ENCODE results near the gene RALGDS. TPM values are rescaled to one million over a fixed set of nuclear protein-coding genes. Genes with fewer than 3 reads are reported as not detected.

Gene RALGDS
- total RNA-seq, 4 donors from 2014 or later, result 26.0 to 95.1 (median 38.9) TPM

DNA sequence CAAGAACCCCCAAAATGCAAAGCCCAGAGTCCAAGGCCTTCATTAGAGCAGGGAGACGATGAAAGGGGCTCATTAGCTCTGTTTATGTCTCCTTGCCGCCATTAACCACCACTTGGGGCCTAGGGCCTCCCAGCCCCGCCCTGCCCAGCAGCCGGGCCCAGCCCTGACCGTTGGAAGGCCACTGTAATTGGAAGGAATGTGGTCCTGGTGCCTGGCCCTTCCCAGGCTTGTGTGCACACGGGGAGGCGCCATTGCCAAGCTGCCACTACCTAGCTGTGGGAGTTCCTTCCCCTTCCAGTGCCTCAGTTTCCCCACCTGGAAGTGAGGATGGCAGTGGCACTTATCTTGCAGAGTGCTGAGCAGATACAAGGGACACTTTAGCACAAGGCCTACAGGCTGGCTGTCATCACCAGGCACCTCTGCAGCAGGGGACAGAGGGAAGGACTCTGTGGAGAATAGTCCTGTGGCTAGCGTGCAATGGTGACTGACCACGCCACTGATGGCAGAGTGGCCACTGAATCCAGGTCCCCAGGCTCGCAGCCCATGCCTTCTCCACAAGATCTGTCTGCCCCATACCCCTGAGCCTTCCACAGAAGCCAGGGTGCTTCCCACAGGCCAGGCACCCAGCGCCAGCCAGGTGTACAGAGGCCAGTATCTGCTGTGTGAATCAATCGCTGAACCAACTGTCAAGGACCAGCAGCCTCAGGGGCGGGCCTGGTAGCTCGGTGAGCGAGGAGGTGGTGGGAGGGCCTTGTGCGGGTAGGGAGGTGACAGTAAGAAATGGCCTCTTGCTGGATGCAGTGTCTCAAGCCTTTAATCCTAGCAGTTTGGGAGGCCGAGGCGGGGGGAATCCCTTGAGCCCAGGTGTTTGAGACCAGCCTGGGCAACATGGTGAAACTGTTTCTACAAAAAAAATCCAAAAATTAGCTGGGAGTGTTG lies 21.9 kb upstream of the RALGDS start:
- TF ChIP-seq, protein P1, sequence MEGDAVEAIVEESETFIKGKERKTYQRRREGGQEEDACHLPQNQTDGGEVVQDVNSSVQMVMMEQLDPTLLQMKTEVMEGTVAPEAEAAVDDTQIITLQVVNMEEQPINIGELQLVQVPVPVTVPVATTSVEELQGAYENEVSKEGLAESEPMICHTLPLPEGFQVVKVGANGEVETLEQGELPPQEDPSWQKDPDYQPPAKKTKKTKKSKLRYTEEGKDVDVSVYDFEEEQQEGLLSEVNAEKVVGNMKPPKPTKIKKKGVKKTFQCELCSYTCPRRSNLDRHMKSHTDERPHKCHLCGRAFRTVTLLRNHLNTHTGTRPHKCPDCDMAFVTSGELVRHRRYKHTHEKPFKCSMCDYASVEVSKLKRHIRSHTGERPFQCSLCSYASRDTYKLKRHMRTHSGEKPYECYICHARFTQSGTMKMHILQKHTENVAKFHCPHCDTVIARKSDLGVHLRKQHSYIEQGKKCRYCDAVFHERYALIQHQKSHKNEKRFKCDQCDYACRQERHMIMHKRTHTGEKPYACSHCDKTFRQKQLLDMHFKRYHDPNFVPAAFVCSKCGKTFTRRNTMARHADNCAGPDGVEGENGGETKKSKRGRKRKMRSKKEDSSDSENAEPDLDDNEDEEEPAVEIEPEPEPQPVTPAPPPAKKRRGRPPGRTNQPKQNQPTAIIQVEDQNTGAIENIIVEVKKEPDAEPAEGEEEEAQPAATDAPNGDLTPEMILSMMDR (IDR thresholded peaks at IDR 0.05; ENCODE audit: low read depth), result no peak

DNA sequence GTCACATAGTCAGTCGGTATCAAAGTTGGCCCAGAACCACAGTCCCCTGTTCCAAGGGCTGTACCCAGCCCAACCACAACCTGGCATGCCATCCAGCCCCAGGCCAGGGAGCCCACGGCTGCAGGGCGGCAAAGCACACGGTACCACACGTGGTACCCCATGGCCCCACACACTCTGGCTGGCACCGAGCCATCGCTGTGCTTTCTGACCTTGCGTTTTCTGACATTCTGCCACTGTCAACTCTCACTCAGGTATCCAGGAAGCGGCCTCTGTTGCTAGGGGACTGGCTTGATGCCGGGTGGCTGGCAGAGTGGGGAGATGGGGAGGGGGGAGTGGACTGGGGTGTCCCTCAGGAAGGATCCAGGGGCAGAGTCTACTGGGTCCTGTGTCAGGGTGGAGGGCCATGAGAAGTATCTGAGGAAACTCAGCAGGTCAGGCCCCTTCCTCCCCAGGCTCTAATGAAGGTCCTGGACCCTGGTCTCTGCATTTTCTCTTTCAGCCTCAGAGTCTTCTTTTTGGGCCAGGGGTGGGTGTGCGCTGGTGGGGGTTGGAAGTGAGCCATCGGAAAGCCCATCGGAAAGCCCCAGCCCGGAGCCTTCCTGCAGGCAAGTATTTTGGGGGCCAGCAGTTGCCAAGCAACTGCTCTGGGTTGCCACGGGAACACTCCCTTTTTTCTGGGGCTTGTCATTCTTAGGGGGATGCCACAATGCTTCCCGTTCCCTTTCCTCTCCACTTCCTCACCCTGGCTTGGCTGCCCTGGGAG lies 21.0 kb upstream of the RALGDS start:
- TF ChIP-seq, protein P1 (IDR thresholded peaks at IDR 0.05; ENCODE audit: low read depth), result no peak

DNA sequence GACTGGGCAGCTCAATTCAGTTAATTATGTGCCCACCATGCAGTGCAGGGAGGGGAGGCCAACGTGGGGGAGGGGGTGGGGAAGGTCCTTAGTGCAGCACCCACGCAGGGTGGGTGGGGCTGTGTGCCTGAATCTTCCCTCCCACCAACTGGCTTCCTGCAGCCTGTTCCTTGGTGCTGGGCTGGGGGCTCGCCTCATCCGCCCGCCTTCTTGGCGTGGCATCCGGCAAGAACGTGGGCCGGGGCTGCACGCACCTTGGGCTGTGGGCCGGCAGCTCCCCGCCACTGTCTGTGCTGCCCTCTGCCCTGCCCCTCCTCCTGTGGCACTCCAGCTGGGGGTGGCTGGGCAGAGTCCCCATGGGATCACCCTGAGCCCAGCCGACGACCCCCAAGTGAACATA lies 19.6 kb upstream of the RALGDS start:
- TF ChIP-seq, protein P1 (IDR thresholded peaks at IDR 0.05; ENCODE audit: low read depth), result no peak

DNA sequence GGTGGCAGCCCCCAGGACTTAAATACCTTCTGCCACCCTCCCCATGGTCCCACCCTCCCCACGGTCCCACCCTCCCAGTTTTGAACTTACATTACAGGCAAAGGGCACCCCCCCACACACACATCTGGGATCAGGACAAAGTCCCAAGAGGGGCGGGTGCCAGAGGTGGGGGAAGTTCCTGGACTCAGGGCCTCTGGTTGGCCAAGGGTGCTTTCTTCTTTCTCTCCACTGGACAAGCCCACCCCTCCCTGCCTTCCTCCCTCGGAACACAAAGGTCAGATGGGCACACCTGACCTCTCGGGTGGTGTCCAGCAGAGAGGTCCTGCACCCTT lies 19.1 kb upstream of the RALGDS start:
- TF ChIP-seq, protein P1 (IDR thresholded peaks at IDR 0.05; ENCODE audit: low read depth), result no peak

DNA sequence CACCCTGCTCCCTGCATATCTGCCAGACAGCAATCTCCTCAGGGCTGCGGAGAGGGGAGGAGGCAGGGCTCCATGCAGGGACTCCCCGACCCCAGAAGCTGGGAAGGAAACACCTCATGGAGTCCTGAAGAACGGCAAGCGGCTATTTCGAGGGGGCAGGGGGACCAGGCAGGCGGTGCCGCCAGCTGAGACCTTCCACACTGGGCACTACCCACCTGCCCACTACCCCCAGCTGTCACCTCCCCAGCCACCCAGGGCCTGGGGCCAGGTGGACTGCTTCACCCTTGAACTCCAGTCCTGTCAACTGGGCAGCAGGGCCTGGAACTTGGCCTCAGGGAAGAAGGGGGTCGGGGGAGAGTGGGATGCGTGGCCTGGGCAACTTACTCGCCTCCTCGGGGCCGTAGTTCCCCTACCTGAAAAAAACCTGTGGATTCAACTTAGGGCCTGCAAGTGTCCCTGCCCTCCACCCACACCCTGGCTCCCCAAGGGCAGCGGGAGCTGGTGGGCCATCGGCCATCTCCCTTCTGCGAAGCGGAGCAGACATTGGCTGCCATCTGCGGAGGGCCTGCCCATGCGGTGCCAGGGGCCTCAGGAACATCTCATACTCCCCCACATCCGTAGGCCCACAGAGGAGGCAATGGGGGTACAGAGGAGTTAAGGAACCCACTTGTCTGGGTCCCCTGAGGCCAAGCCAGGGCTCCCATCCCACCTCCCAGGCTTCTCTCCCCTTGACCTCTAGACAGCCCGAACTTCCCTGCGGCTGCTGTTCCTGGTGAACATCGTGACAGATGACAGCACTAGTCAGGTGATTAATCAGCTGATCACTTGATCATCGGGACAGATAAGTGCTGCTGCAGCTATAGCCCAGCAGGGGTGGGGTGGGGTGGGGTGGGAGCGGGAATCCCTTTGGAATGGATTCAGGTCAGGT lies 18.5 kb upstream of the RALGDS start:
- TF ChIP-seq, protein P1 (IDR thresholded peaks at IDR 0.05; ENCODE audit: low read depth), result no peak

DNA sequence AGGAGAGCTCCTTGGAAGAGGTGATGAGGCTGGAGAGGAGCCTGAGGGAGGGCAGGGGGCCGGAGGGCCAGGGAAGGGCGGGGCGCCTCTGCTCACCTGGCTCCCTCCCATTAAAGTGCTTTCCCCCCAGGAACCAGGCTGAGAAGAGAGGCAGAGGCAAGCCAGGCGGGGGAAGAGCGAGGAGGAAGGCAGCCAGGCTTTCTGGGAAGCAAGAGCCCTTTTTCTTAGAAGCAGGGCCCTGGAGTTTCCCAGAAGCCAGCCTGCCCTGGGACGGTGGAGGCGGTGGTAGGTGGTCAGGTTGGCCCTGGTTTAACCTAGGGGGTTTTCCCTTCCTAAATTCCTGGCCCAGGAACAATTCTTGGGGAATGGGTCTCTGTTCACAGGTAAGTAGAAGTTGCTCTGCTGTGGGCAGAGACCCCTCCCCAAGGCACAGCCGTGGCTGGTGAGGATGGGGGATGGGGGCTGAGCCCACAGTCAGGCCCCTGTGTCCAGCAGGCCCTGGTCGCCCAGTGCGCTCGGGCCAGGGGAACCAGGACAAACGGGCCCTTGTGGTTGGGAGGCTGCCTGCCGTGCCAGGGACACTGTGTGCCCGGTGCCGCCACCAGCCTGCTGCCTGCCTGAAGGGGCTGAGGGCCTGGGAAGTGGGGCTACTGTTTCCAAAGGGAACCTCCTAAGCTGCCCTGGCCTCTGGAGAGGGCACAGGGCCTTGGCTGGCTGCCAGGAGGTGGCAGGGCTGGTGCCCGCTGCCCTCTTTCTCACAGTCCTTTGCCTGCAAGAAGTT lies 16.6 kb upstream of the RALGDS start:
- TF ChIP-seq, protein P1 (IDR thresholded peaks at IDR 0.05; ENCODE audit: low read depth), result no peak

Data from subcutaneous adipose tissue (tissue), 4 donors.